Measurements from ENCODE around the gene NENF.

GRCh38 chr1:212471891-212472675, 39.4 kb downstream of the NENF start:
- TF ChIP-seq EP300 (IDR thresholded peaks at IDR 0.05), result no peak
- TF ChIP-seq, protein P1, sequence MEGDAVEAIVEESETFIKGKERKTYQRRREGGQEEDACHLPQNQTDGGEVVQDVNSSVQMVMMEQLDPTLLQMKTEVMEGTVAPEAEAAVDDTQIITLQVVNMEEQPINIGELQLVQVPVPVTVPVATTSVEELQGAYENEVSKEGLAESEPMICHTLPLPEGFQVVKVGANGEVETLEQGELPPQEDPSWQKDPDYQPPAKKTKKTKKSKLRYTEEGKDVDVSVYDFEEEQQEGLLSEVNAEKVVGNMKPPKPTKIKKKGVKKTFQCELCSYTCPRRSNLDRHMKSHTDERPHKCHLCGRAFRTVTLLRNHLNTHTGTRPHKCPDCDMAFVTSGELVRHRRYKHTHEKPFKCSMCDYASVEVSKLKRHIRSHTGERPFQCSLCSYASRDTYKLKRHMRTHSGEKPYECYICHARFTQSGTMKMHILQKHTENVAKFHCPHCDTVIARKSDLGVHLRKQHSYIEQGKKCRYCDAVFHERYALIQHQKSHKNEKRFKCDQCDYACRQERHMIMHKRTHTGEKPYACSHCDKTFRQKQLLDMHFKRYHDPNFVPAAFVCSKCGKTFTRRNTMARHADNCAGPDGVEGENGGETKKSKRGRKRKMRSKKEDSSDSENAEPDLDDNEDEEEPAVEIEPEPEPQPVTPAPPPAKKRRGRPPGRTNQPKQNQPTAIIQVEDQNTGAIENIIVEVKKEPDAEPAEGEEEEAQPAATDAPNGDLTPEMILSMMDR (IDR thresholded peaks at IDR 0.05), result no peak
- no peak for TF ChIP-seq POLR2A (IDR thresholded peaks at IDR 0.05)
